HG03520 (cell line): Measurements from ENCODE around the gene DNAJC7.
"Not testable (repeated sequence)": the region's sequence is repeated elsewhere in the genome, so short reads cannot be mapped to it uniquely, and the experiment has no call there.

Experiments used
- ATAC-seq: cut with Tn5 transposase; IDR thresholded peaks from one replicate; pipeline ENCODE4 v1.9.1; 2021; ENCODE audit warnings: mild to moderate bottlenecking, moderate library complexity; ENCODE audit not compliant: unreplicated experiment

DNAJC7 gene

DNA sequence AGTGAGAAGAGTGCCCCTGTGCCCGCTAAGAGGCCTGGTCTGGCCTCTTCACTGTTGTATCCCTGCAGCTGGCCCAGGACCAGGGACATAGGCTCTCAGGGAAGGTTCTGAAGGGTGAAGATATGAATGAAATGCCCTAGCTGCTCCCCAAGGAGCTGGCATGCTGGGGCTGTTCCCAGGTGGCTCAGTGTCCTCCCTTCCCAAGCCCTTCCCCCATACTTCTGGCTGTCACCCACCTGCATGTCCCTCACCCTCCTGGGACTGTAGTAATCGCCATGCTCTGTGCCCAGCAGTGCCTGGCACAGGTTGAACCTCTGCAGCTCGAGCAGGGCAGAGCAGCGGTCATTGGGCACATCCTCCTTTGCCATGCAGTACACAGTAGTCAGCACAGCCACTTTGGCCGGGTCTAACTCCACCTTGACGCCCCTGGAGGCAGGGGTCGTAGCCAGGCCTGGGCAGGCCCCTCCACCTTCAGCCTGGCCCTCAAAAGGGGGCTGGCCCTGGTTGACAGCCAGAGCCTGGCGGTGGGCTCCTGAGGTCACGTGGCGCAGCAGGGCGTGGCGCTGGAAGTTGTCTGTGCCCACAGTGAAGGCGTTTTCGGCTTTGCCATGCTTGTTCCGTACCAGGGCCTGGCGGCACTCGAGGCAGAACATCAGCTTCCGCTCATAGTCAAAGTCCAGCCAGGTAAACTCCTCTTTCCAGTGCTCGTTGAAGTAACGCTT, 25.5 kb upstream of the DNAJC7 start:
- ATAC-seq = no peak

DNA sequence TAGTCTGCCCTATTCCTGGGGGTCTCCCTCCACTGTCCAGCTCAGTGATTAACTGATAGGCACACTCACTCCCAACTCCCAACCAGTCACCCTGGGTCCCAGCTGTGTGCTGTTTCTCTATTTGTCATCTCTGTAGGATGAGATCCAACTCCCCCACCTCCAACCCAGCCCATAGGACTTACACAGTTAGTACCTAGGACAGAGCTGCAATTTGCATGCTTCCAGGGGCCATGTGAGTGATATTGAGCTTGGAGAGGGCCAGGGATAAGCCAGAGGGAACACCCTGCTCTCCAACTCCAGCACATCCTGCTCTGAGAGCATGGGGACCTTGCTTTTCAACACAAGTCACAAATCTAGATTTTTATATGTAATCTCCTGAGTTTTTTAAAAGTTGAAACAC, 24.4 kb upstream of the DNAJC7 start:
- ATAC-seq = no peak

GRCh38 chr17:42040818-42041217, 23.6 kb upstream of the DNAJC7 start:
- ATAC-seq = no peak

DNA sequence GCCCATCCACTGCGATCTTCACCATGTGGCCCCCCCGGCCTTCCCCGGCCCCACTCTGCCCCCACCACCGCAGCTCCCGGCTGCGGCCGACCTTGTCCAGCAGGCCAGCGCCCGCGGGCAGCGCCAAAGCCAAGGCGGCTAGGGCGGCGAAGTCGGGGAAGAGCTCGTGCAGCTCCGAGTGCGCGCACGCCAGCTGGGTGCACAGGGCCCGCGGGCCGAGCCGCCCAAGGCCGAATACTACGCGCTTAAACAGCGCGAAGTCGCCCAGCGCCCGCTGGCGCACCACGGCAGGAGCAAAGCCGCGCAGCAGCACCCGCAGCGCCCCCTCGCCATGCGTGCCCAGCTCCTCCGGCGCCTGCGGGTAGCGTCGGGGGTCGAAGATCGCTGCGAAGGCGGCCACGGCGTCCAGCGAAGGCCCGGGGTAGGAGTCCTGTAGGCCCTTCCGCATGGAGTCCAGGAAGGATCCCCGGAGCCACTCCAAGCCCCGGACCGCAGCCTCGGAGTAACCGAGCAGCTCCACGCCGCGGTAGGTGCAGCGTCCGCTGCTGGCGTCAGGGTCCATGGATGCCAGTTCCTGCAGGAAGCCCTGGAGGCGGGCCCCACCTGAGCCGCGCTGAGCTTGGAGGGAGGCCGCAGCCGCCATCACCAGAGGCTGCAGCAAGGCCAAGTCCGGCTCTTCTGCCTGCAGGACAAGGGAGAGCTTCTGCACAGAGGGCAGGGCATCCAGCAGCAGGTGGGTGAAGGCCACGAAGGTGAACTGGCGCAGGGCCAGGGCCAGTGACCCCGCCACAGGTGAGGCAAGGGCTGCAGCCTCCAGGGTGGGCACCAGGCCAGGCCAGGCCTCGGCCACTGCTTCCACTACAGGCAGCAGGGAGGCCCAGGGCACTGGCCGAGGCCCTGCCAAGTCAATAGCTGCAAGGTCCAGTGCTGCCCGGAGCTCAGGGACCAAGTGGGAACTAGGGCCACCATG, 22.8 kb upstream of the DNAJC7 start:
- ATAC-seq = no peak

GRCh38 chr17:42038221-42038973, 21.2 kb upstream of the DNAJC7 start:
- no peak for ATAC-seq

DNA sequence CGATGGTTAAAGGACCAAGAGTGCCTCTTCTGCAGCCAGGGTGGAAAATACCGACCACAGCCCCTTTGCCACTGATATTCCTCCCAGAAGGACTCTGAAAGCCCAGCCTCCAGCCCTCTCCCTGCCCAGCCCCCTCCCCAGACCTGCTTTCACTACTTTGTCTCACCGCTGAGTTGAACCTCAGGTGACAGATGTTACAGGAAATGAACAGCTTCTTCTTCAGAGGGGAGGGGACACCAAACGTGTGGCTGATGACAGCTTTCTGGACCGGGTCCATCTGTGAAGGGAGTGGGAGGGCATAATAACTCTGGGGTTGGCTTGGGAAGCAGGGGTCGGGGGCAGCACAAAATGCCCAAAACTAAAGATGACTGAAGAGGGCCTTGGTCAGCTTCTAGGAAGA, 16.8 kb upstream of the DNAJC7 start:
- ATAC-seq = no peak

DNA sequence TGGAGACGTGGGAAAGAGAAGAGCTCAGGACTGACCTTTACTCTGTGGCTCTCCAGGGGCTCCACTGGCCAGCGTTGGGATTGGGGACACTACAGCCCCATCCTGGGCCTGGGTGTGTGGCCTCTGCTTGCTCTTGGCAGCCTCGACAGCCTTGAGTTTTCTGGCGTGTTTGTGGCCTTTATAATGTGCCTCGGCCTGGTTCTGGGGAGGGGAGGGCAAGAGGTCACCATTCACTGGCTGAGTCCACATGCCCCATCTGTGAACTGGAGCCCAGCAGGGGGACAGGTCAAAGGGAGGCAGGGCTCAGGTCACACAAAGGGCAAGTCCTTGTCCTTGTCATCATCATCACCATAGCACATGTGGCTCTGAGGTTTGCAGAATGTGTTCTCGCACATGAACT, 14.3 kb upstream of the DNAJC7 start:
- ATAC-seq = no peak

- ATAC-seq = no peak
Measured at GRCh38 chr17:42028791-42029127, 11.5 kb upstream of the DNAJC7 start.

DNA sequence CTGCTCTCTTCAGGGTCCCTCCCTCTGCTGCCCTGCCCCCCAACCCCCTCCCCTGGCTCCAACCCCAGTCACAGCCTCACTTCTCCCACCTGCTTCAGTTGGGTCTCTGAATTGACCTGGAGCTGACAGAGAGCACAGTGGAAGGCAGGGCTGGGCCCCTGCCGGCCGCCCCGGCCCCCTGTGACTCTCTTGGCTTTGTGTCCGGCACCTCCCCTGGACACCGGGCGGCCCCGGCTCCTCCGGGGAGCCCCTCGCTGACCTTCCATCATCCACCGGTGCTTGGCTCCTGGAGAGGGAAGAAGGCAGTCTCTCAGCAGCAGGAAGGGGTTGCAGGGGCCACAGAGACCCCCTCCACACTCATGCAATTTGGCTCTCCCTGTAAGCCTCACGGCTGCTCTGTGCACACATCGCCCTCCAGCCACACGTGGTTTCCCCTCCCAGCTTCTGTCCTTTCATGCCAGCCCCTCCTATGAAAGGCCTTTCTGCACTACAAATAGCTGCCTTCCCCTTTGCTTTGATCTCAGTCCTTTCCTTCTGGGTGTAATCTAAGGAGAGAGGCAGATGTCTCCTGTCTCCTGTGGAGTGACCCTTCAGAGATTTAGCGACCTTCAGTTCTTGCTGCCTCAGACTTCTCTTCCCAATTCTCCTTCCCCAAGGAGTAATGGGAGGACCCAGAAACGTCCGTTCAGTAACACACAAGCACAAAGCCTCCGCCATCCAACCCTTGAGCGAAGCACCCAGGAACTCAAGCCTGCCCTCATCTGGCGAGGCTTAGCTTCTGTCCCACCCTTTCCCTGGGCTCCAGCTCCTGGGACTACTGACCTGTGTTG, 10.9 kb upstream of the DNAJC7 start:
- no peak for ATAC-seq

- ATAC-seq = no peak
Measured at GRCh38 chr17:42027590-42027889, 10.3 kb upstream of the DNAJC7 start.

- no peak for ATAC-seq
Measured at GRCh38 chr17:42026857-42027589, 9.8 kb upstream of the DNAJC7 start.

DNA sequence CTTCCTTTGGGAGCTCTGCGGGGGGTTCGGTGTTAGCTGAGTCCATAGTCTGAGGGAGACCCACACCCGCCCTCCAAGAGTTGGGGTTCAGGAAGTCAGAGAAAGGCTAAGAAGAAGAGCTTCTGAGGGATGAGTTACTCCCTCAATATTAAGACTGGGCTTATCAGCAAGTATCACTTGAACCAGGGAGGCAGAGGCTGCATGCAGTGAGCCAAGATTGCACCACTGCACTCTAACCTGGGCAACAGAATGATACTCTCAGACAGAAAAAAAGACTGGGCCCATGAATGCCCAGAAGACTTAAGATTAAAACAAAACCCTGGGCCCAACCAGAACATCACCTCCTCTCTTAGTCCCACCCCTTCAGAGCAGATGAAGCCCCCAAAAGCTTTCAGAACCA, 8.7 kb upstream of the DNAJC7 start:
- no peak for ATAC-seq

DNA sequence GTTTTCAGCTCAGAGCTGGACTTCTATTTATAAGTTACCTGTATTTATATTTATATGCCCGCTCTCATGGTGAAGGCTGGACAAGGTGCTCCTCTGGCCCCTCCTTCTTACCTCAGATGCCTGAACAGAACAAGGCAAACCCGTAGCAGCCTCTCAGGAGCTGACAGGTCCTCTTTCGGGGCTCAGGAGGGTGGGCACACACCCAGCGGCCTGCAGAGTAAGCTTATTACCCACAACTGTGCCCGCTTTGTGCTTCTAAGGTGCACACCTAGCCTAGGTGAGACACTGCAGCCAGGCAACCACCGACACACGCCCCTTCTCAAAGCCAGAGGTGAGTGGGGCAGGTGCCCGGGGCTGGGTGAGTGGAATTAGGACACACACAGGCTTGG, 7.9 kb upstream of the DNAJC7 start:
- ATAC-seq = no peak

DNA sequence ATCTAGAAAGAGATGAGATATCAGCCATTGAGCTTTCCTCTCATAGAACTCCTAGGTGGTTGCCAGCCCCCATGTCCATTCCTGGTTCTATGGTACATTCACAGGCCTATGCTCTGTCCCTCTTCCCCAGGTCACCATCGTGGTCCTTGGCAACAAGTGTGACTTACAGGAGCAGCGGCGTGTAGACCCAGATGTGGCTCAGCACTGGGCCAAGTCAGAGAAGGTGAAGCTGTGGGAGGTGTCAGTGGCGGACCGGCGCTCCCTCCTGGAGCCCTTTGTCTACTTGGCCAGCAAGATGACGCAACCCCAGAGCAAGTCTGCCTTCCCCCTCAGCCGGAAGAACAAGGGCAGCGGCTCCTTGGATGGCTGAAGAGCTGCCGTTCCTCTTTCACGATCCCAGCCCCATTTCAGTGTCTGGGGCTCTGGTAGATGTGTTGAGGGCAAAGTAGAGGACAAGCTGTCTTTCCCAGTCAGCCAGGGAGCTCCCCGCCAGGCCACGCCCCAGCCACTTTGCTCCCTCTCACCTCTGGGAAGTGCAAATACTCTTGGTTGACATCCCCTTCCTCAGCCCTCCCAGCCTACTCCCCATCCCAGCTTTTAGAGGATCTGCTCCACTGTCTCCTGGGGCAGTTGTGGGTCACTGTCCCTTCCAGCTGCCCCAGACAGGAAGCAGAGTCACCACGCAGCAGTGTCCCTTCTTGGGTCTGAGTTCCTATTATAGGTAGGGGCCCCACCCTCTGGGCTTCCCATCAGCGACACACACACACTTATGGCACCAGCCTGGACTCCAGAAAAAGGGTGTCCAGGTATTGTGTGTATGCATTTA, 6.5 kb upstream of the DNAJC7 start:
- no peak for ATAC-seq

DNA sequence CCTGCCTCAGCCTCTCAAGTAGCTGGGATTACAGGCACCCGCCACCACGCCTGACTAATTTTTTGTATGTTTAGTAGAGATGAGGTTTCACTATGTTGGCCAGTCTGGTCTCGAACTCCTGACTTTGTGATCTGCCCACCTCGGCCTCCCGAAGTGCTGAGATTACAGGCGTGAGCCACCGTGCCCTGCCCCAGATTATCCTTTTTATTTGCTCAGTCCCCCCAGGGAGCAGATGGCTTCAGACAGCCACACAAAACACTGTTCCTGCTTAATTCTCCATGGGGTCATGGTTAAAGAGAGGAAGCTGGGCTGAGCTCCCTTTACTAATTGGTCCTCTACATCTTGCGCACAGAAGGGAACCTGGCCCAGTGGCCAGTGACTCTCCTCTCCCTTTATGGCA, 3.6 kb upstream of the DNAJC7 start:
- ATAC-seq = not testable (repeated sequence)

- peak; percentile 60 for ATAC-seq
Measured at GRCh38 chr17:42019509-42020404, 2.5 kb upstream of the DNAJC7 start, which contains the start of gene NKIRAS2. NKIRAS2 (plus strand) TSS chr17:42020090; CDS start chr17:42021578, 1,488 bp downstream.

- ATAC-seq = no peak
Measured at GRCh38 chr17:42018988-42019387, 1.7 kb upstream of the DNAJC7 start.

DNA sequence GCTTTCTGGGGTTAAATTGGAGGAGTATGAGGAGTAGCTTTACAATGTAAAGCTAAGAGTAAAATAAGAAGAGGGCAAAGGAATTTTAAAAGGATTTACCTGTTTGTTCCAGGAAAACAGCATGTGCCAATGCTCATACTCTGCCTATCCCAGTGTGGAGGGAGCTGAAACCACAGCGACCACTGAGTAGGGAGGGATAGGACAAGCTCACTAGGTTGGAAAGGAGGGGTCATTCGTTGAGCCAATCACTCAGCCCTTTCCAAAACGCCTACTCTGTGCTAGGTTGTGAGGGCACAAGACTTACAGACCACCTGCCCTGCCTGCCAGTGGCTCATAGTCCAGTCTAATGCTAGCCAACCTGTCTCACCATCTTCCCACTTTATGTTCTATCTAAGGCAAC, 1.1 kb upstream of the DNAJC7 start:
- no peak for ATAC-seq
